SK-N-SH treated with all-trans-retinoic acid at 6 μM for 48 hours (cell line): ENCODE data around the gene SLC13A5.

Experiments
- ATAC-seq: fragments of 200-7000 bp; cut with Tn5 transposase; 3 replicates; pipeline ENCODE4 v1.9.1; 2020; ENCODE audit warnings: mild to moderate bottlenecking, moderate library complexity
- ARNTL ChIP-seq: fragments of 450-650 bp; formaldehyde crosslinking; IDR thresholded peaks from 2 replicates; pipeline ENCODE4 v1.5.0; 2020; ENCODE audit warnings: low read depth, mild to moderate bottlenecking, moderate library complexity, borderline replicate concordance
- BACH2 ChIP-seq: fragments of 250-450 bp; sonication (Bioruptor Pico); IDR thresholded peaks from 2 replicates; pipeline ENCODE4 v1.9.0; 2021; ENCODE audit warnings: mild to moderate bottlenecking, borderline replicate concordance
- ESRRG ChIP-seq: fragments of 250-450 bp; sonication (Bioruptor Pico); IDR thresholded peaks from 2 replicates; pipeline ENCODE4 v1.6.1; 2021; ENCODE audit warnings: mild to moderate bottlenecking
- ISL1 ChIP-seq: fragments of 250-450 bp; sonication (Bioruptor Pico); IDR thresholded peaks from 2 replicates; pipeline ENCODE4 v2.1.2; 2022; ENCODE audit warnings: mild to moderate bottlenecking, moderate library complexity
- OSR1 ChIP-seq: fragments of 250-450 bp; sonication (Bioruptor Pico); IDR thresholded peaks from 2 replicates; pipeline ENCODE4 v1.8.0; 2022; ENCODE audit warnings: moderate library complexity, mild to moderate bottlenecking, inconsistent platforms
- PPARA ChIP-seq: fragments of 250-450 bp; sonication (Bioruptor Pico); IDR thresholded peaks from 2 replicates; pipeline ENCODE4 v1.5.0; 2020; ENCODE audit warnings: mild to moderate bottlenecking, borderline replicate concordance
- RARB ChIP-seq: fragments of 250-450 bp; sonication (Bioruptor Pico); IDR thresholded peaks from 2 replicates; pipeline ENCODE4 v1.8.0; 2021; ENCODE audit warnings: mild to moderate bottlenecking, moderate library complexity
- SNAI2 ChIP-seq: fragments of 250-450 bp; sonication (Bioruptor Pico); IDR thresholded peaks from 2 replicates; pipeline ENCODE4 v1.5.0; 2020; ENCODE audit warnings: mild to moderate bottlenecking, moderate library complexity
- TCF4 ChIP-seq: fragments of 250-450 bp; sonication (Bioruptor Pico); IDR thresholded peaks from 2 replicates; pipeline ENCODE4 v1.8.0; 2021; ENCODE audit warnings: mild to moderate bottlenecking, moderate library complexity, borderline replicate concordance
- TOX ChIP-seq: fragments of 250-450 bp; sonication (Bioruptor Pico); IDR thresholded peaks from 2 replicates; pipeline ENCODE4 v1.8.0; 2021; ENCODE audit warnings: mild to moderate bottlenecking, moderate library complexity, borderline replicate concordance
- ZC3H10 ChIP-seq: fragments of 250-450 bp; sonication (Bioruptor Pico); IDR thresholded peaks from 2 replicates; pipeline ENCODE4 v1.5.1; 2021; ENCODE audit warnings: mild to moderate bottlenecking, moderate library complexity
- ZFP3 ChIP-seq: fragments of 250-450 bp; sonication (Bioruptor Pico); IDR thresholded peaks from 2 replicates; pipeline ENCODE4 v1.5.0; 2020; ENCODE audit warnings: mild to moderate bottlenecking, moderate library complexity
- ZFP30 ChIP-seq: fragments of 450-650 bp; formaldehyde crosslinking; IDR thresholded peaks from 2 replicates; pipeline ENCODE4 v1.5.0; 2022; ENCODE audit warnings: mild to moderate bottlenecking, moderate library complexity
- ZNF565 ChIP-seq: fragments of 450-650 bp; formaldehyde crosslinking; conservative IDR thresholded peaks from 2 replicates; pipeline ENCODE4 v1.5.0; 2020; ENCODE audit warnings: low read depth, mild to moderate bottlenecking, moderate library complexity
- ZNF70 ChIP-seq: fragments of 450-650 bp; formaldehyde crosslinking; IDR thresholded peaks from 2 replicates; pipeline ENCODE4 v1.5.0; 2020; ENCODE audit warnings: mild to moderate bottlenecking, moderate library complexity
- ZNF8 ChIP-seq: fragments of 450-650 bp; formaldehyde crosslinking; IDR thresholded peaks from 2 replicates; pipeline ENCODE4 v1.5.0; 2020; ENCODE audit warnings: mild to moderate bottlenecking, moderate library complexity
- TF ChIP-seq, protein P1 (sequence below): fragments of 250-450 bp; sonication (Bioruptor Pico); IDR thresholded peaks from 2 replicates; pipeline ENCODE4 v1.8.0; 2021; ENCODE audit warnings: low read depth, mild to moderate bottlenecking, moderate library complexity, borderline replicate concordance
- TF ChIP-seq, protein P2 (sequence below): fragments of 250-450 bp; sonication (Bioruptor Pico); IDR thresholded peaks from 2 replicates; pipeline ENCODE4 v1.5.1; 2021; ENCODE audit warnings: mild to moderate bottlenecking, moderate library complexity
- TF ChIP-seq, protein P3 (sequence below): fragments of 250-450 bp; sonication (Bioruptor Pico); IDR thresholded peaks from 2 replicates; pipeline ENCODE4 v1.5.0; 2020; ENCODE audit warnings: mild to moderate bottlenecking, moderate library complexity
- TF ChIP-seq, protein P4 (sequence below): fragments of 250-450 bp; sonication (Bioruptor Pico); IDR thresholded peaks from 2 replicates; pipeline ENCODE4 v1.8.0; 2020; ENCODE audit warnings: mild to moderate bottlenecking, moderate library complexity, borderline replicate concordance
- TF ChIP-seq, protein P5 (sequence below): fragments of 250-450 bp; sonication (Bioruptor Pico); IDR thresholded peaks from 2 replicates; pipeline ENCODE4 v1.5.1; 2020; ENCODE audit warnings: low read depth, mild to moderate bottlenecking, moderate library complexity

The SLC13A5 gene

DNA sequence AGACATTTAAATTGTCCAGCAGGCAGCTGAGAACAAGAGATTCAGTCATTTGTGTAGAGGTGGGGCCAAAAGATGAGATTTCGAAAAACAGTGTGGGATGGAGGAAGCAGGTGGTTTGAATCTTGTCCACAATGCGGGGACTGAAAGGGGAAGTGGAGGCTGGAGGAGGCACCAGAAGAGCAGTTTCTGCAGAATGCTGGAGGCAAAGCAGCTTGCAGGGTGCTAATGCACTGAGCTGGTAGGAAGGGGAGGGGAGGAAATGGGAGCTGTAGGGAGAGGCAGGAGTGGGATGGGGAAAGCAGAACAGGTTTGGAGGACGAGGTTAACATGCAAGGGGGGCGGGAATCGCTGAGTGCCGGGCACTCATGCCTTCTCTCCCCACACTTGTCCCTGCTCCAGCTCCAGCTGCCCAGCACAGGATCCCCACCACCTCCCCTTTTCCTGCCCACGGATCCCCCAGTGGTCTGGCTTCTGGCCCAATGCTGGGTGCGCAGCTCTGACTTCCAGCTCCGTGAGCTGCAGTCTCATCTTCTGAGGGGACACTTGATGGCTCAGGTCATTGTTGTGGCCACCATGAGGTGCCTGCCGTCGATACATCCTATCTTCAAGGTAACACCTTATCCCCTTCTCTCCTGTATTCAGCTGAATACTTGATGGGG is 52.2 kb downstream of the SLC13A5 start:
- ATAC-seq: no peak
- TF ChIP-seq ARNTL: no peak
- no peak for TF ChIP-seq SNAI2 (CRISPR knock-in tag)
- TF ChIP-seq, protein P1, sequence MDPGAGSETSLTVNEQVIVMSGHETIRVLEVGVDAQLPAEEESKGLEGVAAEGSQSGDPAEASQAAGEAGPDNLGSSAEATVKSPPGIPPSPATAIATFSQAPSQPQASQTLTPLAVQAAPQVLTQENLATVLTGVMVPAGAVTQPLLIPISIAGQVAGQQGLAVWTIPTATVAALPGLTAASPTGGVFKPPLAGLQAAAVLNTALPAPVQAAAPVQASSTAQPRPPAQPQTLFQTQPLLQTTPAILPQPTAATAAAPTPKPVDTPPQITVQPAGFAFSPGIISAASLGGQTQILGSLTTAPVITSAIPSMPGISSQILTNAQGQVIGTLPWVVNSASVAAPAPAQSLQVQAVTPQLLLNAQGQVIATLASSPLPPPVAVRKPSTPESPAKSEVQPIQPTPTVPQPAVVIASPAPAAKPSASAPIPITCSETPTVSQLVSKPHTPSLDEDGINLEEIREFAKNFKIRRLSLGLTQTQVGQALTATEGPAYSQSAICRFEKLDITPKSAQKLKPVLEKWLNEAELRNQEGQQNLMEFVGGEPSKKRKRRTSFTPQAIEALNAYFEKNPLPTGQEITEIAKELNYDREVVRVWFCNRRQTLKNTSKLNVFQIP (CRISPR knock-in tag): no peak
- no peak for TF ChIP-seq ISL1 (CRISPR knock-in tag)
- no peak for TF ChIP-seq ESRRG (CRISPR knock-in tag)
- no peak for TF ChIP-seq TOX (CRISPR knock-in tag)
- TF ChIP-seq, protein P2, sequence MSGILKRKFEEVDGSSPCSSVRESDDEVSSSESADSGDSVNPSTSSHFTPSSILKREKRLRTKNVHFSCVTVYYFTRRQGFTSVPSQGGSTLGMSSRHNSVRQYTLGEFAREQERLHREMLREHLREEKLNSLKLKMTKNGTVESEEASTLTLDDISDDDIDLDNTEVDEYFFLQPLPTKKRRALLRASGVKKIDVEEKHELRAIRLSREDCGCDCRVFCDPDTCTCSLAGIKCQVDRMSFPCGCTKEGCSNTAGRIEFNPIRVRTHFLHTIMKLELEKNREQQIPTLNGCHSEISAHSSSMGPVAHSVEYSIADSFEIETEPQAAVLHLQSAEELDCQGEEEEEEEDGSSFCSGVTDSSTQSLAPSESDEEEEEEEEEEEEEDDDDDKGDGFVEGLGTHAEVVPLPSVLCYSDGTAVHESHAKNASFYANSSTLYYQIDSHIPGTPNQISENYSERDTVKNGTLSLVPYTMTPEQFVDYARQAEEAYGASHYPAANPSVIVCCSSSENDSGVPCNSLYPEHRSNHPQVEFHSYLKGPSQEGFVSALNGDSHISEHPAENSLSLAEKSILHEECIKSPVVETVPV: no peak
- no peak for TF ChIP-seq ZNF565 (CRISPR knock-in tag)
- TF ChIP-seq ZFP30 (CRISPR knock-in tag): no peak
- no peak for TF ChIP-seq ZC3H10 (CRISPR knock-in tag)
- TF ChIP-seq, protein P3, sequence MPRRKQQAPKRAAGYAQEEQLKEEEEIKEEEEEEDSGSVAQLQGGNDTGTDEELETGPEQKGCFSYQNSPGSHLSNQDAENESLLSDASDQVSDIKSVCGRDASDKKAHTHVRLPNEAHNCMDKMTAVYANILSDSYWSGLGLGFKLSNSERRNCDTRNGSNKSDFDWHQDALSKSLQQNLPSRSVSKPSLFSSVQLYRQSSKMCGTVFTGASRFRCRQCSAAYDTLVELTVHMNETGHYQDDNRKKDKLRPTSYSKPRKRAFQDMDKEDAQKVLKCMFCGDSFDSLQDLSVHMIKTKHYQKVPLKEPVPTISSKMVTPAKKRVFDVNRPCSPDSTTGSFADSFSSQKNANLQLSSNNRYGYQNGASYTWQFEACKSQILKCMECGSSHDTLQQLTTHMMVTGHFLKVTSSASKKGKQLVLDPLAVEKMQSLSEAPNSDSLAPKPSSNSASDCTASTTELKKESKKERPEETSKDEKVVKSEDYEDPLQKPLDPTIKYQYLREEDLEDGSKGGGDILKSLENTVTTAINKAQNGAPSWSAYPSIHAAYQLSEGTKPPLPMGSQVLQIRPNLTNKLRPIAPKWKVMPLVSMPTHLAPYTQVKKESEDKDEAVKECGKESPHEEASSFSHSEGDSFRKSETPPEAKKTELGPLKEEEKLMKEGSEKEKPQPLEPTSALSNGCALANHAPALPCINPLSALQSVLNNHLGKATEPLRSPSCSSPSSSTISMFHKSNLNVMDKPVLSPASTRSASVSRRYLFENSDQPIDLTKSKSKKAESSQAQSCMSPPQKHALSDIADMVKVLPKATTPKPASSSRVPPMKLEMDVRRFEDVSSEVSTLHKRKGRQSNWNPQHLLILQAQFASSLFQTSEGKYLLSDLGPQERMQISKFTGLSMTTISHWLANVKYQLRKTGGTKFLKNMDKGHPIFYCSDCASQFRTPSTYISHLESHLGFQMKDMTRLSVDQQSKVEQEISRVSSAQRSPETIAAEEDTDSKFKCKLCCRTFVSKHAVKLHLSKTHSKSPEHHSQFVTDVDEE (CRISPR knock-in tag): no peak
- TF ChIP-seq, protein P4, sequence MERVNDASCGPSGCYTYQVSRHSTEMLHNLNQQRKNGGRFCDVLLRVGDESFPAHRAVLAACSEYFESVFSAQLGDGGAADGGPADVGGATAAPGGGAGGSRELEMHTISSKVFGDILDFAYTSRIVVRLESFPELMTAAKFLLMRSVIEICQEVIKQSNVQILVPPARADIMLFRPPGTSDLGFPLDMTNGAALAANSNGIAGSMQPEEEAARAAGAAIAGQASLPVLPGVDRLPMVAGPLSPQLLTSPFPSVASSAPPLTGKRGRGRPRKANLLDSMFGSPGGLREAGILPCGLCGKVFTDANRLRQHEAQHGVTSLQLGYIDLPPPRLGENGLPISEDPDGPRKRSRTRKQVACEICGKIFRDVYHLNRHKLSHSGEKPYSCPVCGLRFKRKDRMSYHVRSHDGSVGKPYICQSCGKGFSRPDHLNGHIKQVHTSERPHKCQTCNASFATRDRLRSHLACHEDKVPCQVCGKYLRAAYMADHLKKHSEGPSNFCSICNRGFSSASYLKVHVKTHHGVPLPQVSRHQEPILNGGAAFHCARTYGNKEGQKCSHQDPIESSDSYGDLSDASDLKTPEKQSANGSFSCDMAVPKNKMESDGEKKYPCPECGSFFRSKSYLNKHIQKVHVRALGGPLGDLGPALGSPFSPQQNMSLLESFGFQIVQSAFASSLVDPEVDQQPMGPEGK (CRISPR knock-in tag): no peak
- TF ChIP-seq RARB (CRISPR knock-in tag): no peak
- TF ChIP-seq ZNF8 (CRISPR knock-in tag): no peak
- TF ChIP-seq, protein P5, sequence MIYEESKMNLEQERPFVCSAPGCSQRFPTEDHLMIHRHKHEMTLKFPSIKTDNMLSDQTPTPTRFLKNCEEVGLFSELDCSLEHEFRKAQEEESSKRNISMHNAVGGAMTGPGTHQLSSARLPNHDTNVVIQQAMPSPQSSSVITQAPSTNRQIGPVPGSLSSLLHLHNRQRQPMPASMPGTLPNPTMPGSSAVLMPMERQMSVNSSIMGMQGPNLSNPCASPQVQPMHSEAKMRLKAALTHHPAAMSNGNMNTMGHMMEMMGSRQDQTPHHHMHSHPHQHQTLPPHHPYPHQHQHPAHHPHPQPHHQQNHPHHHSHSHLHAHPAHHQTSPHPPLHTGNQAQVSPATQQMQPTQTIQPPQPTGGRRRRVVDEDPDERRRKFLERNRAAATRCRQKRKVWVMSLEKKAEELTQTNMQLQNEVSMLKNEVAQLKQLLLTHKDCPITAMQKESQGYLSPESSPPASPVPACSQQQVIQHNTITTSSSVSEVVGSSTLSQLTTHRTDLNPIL (CRISPR knock-in tag): no peak
- no peak for TF ChIP-seq BACH2 (CRISPR knock-in tag)
- no peak for TF ChIP-seq PPARA (CRISPR knock-in tag)

DNA sequence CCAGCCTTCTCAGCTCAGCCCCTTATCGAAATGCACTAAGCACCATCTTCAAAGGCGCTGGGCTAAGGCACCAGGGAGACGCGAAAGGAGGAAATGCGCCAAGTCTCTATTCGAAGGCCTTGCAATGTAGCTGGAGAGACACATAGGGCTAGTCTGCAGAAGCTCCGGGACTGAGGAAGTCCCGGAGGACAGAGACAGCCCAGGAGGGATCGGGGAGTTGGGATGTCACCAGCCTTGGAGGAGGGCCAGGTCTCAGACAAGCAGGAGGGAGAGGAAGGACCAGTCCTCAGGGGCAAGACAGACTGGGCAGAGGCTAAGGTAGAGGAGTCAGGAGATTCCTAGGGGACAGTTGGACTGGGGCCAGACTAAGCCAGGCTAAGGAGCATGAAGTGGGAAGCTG is 53.1 kb downstream of the SLC13A5 start:
- ATAC-seq: peak; percentile 15; the same call in 2 of the 3 replicates
- TF ChIP-seq ZNF70 (CRISPR knock-in tag) (no peak), ESRRG (CRISPR knock-in tag) (no peak), ZFP30 (CRISPR knock-in tag) (no peak), ZFP3 (no peak), BACH2 (CRISPR knock-in tag) (no peak), ZC3H10 (CRISPR knock-in tag) (no peak), PPARA (CRISPR knock-in tag) (no peak), TCF4 (CRISPR knock-in tag) (no peak), OSR1 (CRISPR knock-in tag) (no peak), ZNF565 (CRISPR knock-in tag) (no peak), TOX (CRISPR knock-in tag) (no peak), ARNTL (no peak), SNAI2 (CRISPR knock-in tag) (no peak), ZNF8 (CRISPR knock-in tag) (no peak), RARB (CRISPR knock-in tag) (no peak), ISL1 (CRISPR knock-in tag) (no peak)
- TF ChIP-seq, protein P5 (CRISPR knock-in tag): no peak
- TF ChIP-seq, protein P2: no peak
- TF ChIP-seq, protein P4 (CRISPR knock-in tag): no peak
- TF ChIP-seq, protein P1 (CRISPR knock-in tag): no peak
- TF ChIP-seq, all 23 proteins: peak for 0
